GM23338 (cell line): ENCODE results near the gene NDST3.

Source experiments
- CREB1 ChIP-seq: fragments of 250-450 bp; sonication (Bioruptor Pico); IDR thresholded peaks from 2 replicates; pipeline ENCODE4 v1.5.0; 2020; ENCODE audit warnings: low read depth, mild to moderate bottlenecking, moderate library complexity
- EZH2 ChIP-seq: fragments of 200-600 bp; sonication (generic); IDR thresholded peaks from one replicate; pipeline ENCODE4 v1.8.0; 2017; ENCODE audit warnings: antibody characterized with exemption, mild to moderate bottlenecking, low read depth; ENCODE audit not compliant: unreplicated experiment
- EZH2phosphoT487 ChIP-seq: fragments of 200-600 bp; sonication (generic); IDR thresholded peaks from one replicate; pipeline ENCODE4 v1.8.1; 2018; ENCODE audit warnings: antibody characterized with exemption; ENCODE audit not compliant: unreplicated experiment
- JUNB ChIP-seq: IDR thresholded peaks from one replicate; pipeline ENCODE4 v1.6.1; 2016; ENCODE audit warnings: antibody characterized with exemption; ENCODE audit not compliant: unreplicated experiment
- NANOG ChIP-seq: IDR thresholded peaks from 2 replicates; pipeline ENCODE4 v1.6.1; 2016; ENCODE audit warnings: antibody characterized with exemption, borderline replicate concordance
- POLR2AphosphoS5 ChIP-seq: IDR thresholded peaks from 2 replicates; pipeline ENCODE4 v1.6.1; 2016; ENCODE audit warnings: antibody characterized with exemption, low read depth
- STAT1 ChIP-seq: IDR thresholded peaks from one replicate; pipeline ENCODE4 v1.6.1; 2016; ENCODE audit warnings: antibody characterized with exemption; ENCODE audit not compliant: unreplicated experiment
- ZNF114 ChIP-seq: fragments of 250-450 bp; sonication (Bioruptor Pico); IDR thresholded peaks from 2 replicates; pipeline ENCODE4 v1.5.0; 2020; ENCODE audit warnings: mild to moderate bottlenecking, moderate library complexity
- ZNF331 ChIP-seq: fragments of 250-450 bp; sonication (Bioruptor Pico); IDR thresholded peaks from 2 replicates; pipeline ENCODE4 v1.5.0; 2020; ENCODE audit warnings: low read depth, mild to moderate bottlenecking, moderate library complexity
- TF ChIP-seq, protein P1 (sequence below), 2 experiments: fragments of 200-600 bp in 1 of 2; sonication (generic) in 1 of 2; conservative IDR thresholded peaks; 2 replicates each; pipeline versions ENCODE4 v1.5.1 to v1.6.1; 2016 to 2017; ENCODE audit warnings: antibody characterized with exemption in 2 of 2, low read depth in 2 of 2, mild to moderate bottlenecking in 2 of 2, moderate library complexity in 1 of 2
- TF ChIP-seq, protein P2 (sequence below): IDR thresholded peaks from one replicate; pipeline ENCODE4 v1.6.1; 2018; ENCODE audit warnings: antibody characterized with exemption; ENCODE audit not compliant: unreplicated experiment
- TF ChIP-seq, protein P3 (sequence below): fragments of 250-450 bp; sonication (Bioruptor Pico); IDR thresholded peaks from 2 replicates; pipeline ENCODE4 v1.5.0; 2020; ENCODE audit warnings: mild to moderate bottlenecking, moderate library complexity

DNA sequence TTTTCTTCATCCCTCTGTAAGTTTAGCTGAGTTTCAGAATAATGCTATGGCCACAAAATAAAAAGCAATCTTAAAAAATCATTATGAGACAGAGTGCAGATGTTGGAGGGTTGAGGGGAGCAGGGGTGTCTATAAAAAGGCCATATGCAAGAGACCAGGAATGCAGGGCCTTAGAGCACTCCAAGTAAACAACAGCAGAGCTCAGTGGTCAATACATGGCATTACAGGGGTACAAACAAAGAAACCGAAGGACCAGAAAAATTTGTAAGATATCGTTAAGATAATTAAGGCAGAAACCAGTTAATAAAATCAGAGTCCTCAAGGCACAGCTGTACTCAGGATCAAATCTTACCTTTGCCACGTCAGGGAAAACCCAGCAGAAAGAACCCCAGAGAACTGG is 28.4 kb upstream of the NDST3 start:
- TF ChIP-seq POLR2AphosphoS5 (no peak), ZNF114 (CRISPR knock-in tag) (no peak), EZH2phosphoT487 (no peak), NANOG (no peak), EZH2 (no peak), CREB1 (CRISPR knock-in tag) (no peak), JUNB (no peak), ZNF331 (CRISPR knock-in tag) (no peak), STAT1 (no peak)
- TF ChIP-seq, protein P1, sequence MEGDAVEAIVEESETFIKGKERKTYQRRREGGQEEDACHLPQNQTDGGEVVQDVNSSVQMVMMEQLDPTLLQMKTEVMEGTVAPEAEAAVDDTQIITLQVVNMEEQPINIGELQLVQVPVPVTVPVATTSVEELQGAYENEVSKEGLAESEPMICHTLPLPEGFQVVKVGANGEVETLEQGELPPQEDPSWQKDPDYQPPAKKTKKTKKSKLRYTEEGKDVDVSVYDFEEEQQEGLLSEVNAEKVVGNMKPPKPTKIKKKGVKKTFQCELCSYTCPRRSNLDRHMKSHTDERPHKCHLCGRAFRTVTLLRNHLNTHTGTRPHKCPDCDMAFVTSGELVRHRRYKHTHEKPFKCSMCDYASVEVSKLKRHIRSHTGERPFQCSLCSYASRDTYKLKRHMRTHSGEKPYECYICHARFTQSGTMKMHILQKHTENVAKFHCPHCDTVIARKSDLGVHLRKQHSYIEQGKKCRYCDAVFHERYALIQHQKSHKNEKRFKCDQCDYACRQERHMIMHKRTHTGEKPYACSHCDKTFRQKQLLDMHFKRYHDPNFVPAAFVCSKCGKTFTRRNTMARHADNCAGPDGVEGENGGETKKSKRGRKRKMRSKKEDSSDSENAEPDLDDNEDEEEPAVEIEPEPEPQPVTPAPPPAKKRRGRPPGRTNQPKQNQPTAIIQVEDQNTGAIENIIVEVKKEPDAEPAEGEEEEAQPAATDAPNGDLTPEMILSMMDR (conservative IDR thresholded peaks at IDR 0.05; ENCODE audit: low read depth in 2 of 2), result peak; percentile 49 to 55
- TF ChIP-seq, protein P2, sequence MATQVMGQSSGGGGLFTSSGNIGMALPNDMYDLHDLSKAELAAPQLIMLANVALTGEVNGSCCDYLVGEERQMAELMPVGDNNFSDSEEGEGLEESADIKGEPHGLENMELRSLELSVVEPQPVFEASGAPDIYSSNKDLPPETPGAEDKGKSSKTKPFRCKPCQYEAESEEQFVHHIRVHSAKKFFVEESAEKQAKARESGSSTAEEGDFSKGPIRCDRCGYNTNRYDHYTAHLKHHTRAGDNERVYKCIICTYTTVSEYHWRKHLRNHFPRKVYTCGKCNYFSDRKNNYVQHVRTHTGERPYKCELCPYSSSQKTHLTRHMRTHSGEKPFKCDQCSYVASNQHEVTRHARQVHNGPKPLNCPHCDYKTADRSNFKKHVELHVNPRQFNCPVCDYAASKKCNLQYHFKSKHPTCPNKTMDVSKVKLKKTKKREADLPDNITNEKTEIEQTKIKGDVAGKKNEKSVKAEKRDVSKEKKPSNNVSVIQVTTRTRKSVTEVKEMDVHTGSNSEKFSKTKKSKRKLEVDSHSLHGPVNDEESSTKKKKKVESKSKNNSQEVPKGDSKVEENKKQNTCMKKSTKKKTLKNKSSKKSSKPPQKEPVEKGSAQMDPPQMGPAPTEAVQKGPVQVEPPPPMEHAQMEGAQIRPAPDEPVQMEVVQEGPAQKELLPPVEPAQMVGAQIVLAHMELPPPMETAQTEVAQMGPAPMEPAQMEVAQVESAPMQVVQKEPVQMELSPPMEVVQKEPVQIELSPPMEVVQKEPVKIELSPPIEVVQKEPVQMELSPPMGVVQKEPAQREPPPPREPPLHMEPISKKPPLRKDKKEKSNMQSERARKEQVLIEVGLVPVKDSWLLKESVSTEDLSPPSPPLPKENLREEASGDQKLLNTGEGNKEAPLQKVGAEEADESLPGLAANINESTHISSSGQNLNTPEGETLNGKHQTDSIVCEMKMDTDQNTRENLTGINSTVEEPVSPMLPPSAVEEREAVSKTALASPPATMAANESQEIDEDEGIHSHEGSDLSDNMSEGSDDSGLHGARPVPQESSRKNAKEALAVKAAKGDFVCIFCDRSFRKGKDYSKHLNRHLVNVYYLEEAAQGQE, result no peak
- TF ChIP-seq, protein P3, sequence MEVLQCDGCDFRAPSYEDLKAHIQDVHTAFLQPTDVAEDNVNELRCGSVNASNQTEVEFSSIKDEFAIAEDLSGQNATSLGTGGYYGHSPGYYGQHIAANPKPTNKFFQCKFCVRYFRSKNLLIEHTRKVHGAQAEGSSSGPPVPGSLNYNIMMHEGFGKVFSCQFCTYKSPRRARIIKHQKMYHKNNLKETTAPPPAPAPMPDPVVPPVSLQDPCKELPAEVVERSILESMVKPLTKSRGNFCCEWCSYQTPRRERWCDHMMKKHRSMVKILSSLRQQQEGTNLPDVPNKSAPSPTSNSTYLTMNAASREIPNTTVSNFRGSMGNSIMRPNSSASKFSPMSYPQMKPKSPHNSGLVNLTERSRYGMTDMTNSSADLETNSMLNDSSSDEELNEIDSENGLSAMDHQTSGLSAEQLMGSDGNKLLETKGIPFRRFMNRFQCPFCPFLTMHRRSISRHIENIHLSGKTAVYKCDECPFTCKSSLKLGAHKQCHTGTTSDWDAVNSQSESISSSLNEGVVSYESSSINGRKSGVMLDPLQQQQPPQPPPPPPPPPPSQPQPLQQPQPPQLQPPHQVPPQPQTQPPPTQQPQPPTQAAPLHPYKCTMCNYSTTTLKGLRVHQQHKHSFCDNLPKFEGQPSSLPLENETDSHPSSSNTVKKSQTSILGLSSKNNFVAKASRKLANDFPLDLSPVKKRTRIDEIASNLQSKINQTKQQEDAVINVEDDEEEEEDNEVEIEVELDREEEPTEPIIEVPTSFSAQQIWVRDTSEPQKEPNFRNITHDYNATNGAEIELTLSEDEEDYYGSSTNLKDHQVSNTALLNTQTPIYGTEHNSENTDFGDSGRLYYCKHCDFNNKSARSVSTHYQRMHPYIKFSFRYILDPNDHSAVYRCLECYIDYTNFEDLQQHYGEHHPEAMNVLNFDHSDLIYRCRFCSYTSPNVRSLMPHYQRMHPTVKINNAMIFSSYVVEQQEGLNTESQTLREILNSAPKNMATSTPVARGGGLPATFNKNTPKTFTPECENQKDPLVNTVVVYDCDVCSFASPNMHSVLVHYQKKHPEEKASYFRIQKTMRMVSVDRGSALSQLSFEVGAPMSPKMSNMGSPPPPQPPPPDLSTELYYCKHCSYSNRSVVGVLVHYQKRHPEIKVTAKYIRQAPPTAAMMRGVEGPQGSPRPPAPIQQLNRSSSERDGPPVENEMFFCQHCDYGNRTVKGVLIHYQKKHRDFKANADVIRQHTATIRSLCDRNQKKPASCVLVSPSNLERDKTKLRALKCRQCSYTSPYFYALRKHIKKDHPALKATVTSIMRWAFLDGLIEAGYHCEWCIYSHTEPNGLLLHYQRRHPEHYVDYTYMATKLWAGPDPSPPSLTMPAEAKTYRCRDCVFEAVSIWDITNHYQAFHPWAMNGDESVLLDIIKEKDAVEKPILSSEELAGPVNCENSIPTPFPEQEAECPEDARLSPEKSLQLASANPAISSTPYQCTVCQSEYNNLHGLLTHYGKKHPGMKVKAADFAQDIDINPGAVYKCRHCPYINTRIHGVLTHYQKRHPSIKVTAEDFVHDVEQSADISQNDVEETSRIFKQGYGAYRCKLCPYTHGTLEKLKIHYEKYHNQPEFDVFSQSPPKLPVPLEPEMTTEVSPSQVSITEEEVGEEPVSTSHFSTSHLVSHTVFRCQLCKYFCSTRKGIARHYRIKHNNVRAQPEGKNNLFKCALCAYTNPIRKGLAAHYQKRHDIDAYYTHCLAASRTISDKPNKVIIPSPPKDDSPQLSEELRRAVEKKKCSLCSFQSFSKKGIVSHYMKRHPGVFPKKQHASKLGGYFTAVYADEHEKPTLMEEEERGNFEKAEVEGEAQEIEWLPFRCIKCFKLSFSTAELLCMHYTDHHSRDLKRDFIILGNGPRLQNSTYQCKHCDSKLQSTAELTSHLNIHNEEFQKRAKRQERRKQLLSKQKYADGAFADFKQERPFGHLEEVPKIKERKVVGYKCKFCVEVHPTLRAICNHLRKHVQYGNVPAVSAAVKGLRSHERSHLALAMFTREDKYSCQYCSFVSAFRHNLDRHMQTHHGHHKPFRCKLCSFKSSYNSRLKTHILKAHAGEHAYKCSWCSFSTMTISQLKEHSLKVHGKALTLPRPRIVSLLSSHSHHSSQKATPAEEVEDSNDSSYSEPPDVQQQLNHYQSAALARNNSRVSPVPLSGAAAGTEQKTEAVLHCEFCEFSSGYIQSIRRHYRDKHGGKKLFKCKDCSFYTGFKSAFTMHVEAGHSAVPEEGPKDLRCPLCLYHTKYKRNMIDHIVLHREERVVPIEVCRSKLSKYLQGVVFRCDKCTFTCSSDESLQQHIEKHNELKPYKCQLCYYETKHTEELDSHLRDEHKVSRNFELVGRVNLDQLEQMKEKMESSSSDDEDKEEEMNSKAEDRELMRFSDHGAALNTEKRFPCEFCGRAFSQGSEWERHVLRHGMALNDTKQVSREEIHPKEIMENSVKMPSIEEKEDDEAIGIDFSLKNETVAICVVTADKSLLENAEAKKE (CRISPR knock-in tag), result no peak
